Lower leg skin (tissue), 3 donors: ENCODE measurements around the gene NAALADL1.

Experiments
- CTCF ChIP-seq, 3 donors: fragments of 450-650 bp; IDR thresholded peaks; one replicate each; pipeline ENCODE4 v1.5.1; 2016; ENCODE audit warnings: antibody characterized with exemption in 3 of 3, mild to moderate bottlenecking in 3 of 3, moderate library complexity in 2 of 3
- POLR2A ChIP-seq, 2 donors: fragments of 450-650 bp; IDR thresholded peaks; one replicate each; pipeline ENCODE4 v1.6.1; 2016 to 2017; ENCODE audit warnings: antibody characterized with exemption in 2 of 2, mild to moderate bottlenecking in 1 of 2, moderate library complexity in 1 of 2

DNA sequence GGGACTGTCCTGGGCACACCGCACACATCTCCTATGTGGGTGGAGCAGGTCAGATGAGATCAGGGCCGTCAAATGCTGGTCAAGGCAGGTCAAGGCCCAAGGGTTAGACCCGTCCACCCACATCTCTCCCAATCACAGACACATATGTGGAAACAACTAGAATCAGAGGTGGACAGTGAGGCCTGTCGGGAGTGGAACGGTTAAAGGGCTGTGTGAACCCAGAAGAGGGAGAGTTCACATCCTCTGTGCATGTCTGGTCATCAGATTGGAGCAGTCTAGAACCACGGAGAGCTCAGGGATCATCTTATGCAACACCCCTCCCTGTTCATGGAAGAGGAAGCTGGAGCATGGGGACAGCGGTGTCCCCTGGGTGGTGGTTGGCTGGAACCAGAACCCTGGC is 38.5 kb downstream of the NAALADL1 start:
- TF ChIP-seq CTCF (IDR thresholded peaks at IDR 0.05) (no peak), POLR2A (IDR thresholded peaks at IDR 0.05) (no peak)
